ES-I3 (cell line): ENCODE results near the gene ST8SIA6.
A peak's percentile ranks its signal among the peaks of the same experiment; 100 is the strongest.
"Not testable (repeated sequence)": the region's sequence is repeated elsewhere in the genome, so short reads cannot be mapped to it uniquely, and the experiment has no call there.

Experiments used
- H3K36me3 ChIP-seq: 2 replicates; pipeline ENCODE4 v1.6.1; 2013; ENCODE audit warnings: mild to moderate bottlenecking, low read length, control low read depth, moderate library complexity; ENCODE audit not compliant: insufficient read depth
- H3K4me1 ChIP-seq: 2 replicates; pipeline ENCODE4 v1.6.1; 2013; ENCODE audit warnings: mild to moderate bottlenecking, control low read depth, low read length; ENCODE audit not compliant: insufficient read depth
- H3K9ac ChIP-seq: 2 replicates; pipeline ENCODE4 v1.6.1; 2013; ENCODE audit warnings: low read depth, mild to moderate bottlenecking, low read length, moderate library complexity
- H3K9me3 ChIP-seq: 2 replicates; pipeline ENCODE4 v1.6.1; 2013; ENCODE audit warnings: mild to moderate bottlenecking, low read length, moderate library complexity; ENCODE audit not compliant: control insufficient read depth, insufficient read depth

Gene ST8SIA6

DNA sequence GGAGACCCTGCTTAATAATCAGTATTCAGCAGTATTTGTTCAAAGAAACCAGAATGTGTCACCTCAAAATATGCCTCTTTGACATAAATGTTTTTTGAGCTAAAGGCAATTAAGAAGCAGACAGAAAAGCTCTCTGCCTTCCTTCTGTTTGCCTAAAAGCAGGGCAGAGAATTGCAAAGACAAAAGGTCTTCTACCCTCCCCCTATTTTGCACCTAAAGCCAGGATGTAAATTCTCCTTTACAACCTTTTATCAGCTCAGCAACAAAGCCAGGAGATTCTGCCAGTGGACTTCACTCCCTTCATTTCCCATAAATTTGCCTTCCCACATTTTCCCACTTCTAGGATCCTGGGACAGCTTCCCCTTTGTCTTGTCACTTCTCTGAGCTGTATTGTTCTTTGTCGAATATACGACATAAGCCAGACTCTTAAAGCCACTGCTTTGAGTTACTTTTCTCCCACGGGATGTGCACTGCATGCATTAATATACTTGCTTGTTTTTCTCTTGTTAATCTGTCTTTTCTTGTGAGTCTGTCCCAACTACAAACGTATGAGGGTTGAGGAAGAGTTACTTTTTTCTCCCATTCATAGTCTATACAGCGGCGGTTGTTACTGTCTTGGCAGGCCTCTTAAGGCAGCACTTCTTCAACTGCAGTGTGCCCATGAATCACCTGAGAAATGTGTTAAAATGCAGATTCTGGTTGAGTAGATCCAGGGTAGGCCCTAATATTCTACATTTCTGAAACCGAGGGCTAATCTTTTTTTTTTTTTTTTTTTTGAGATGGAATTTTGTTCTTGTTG lies 48.2 kb downstream of the ST8SIA6 start:
- Histone ChIP-seq H3K9ac (no peak overlapping the region), H3K36me3 (no peaks in the 10 kb centered on the region), H3K4me1 (peaks cover 20% of the 10 kb centered on the region), H3K9me3 (no peaks in the 10 kb centered on the region)

- H3K9me3 ChIP-seq: no peaks in the 10 kb centered on the region
Observed at GRCh38 chr10:17403161-17403560, 51.2 kb downstream of the ST8SIA6 start.

GRCh38 chr10:17402040-17402439 lies 52.4 kb downstream of the ST8SIA6 start:
- not testable (repeated sequence) for H3K9me3 ChIP-seq, H3K36me3 ChIP-seq, H3K9ac ChIP-seq

More at GRCh38 chr10:17403161-17403560, 51.2 kb downstream of the ST8SIA6 start:
- H3K9ac ChIP-seq: no peak overlapping the region
- peaks cover 20% of the 10 kb centered on the region for H3K4me1 ChIP-seq
- H3K36me3 ChIP-seq: no peaks in the 10 kb centered on the region

GRCh38 chr10:17396004-17396403 lies 58.4 kb downstream of the ST8SIA6 start:
- no peaks in the 10 kb centered on the region for H3K9me3 ChIP-seq
- no peaks in the 10 kb centered on the region for H3K4me1 ChIP-seq
- H3K9ac ChIP-seq: no peak overlapping the region
- no peaks in the 10 kb centered on the region for H3K36me3 ChIP-seq

More at GRCh38 chr10:17402040-17402439, 52.4 kb downstream of the ST8SIA6 start:
- peaks cover 20% of the 10 kb centered on the region for H3K4me1 ChIP-seq

GRCh38 chr10:17394854-17395253 lies 59.5 kb downstream of the ST8SIA6 start:
- Histone ChIP-seq H3K4me1 (no peaks in the 10 kb centered on the region), H3K9me3 (no peaks in the 10 kb centered on the region), H3K36me3 (no peaks in the 10 kb centered on the region), H3K9ac (no peak overlapping the region)

- no peaks in the 10 kb centered on the region for H3K4me1 ChIP-seq
Observed at GRCh38 chr10:17387861-17388503, 66.4 kb downstream of the ST8SIA6 start.

DNA sequence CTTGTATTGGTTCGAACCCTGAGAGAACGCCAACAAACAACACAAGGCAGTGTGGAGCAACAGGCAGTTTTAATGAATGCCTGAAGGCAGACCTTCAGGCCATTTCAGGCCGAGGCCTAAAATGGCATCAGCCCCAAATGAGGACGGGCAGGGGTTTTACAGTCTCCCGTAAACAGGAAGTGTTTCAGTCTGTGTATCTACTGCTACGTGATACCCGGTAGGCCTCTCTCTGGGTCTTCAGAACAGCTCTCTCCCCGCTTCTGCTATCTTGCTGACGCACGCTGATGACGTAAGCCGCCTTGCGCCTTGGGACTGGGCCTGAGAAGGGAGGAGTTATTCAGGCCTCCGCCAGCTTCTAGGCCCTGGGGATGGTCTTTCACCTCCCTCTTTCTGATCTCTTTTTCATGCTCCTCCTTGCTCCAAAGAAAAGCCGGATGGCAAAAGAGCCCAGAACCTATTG lies 67.7 kb downstream of the ST8SIA6 start:
- Histone ChIP-seq H3K9me3 (no peaks in the 10 kb centered on the region), H3K4me1 (no peaks in the 10 kb centered on the region), H3K9ac (peak overlapping the region; percentile 36; the same call in 1 of the 2 replicates), H3K36me3 (no peaks in the 10 kb centered on the region)

More at GRCh38 chr10:17387861-17388503, 66.4 kb downstream of the ST8SIA6 start:
- H3K9me3 ChIP-seq: no peaks in the 10 kb centered on the region
- H3K36me3 ChIP-seq: no peaks in the 10 kb centered on the region
- no peak overlapping the region for H3K9ac ChIP-seq

DNA sequence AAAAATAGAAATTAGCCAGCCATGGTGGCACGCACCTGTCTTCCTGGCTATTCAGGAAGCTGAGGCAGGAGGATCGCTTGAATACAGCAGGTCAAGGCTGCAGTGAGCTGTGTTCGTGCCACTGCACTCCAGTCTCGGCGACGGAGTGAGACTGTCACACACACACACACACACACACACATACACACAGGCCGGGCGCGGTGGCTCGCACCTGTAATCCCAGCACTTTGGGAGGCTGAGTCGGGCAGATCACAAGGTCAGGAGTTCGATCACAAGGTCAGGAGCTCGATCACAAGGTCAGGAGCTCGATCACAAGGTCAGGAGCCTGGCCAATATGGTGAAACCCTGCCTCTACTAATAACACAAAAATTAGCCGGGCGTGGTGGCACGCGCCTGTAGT lies 68.4 kb downstream of the ST8SIA6 start:
- H3K4me1 ChIP-seq: no peaks in the 10 kb centered on the region
- H3K36me3 ChIP-seq: no peaks in the 10 kb centered on the region
- no peak overlapping the region; the same call in 1 of the 2 replicates for H3K9ac ChIP-seq
- no peaks in the 10 kb centered on the region for H3K9me3 ChIP-seq

DNA sequence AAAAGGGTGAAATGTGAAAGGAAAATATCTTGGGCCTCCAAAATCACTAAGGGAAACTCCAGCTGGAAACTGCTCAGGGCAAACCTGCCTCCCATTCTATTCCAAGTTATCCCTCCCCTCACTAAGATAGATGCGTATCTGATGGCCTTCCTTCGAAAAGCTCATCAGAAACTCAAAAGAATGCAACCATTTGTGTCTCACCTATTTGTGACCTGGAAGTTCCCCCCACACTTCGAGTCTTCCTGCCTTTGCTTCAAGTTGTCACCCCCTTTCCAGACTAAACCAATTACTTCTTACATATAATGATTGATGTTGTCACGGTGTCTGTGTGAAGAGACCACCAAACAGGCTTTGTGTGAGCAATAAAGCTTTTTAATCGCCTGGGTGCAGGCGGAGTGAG lies 69.3 kb downstream of the ST8SIA6 start:
- Histone ChIP-seq H3K36me3 (no peaks in the 10 kb centered on the region), H3K9me3 (no peaks in the 10 kb centered on the region), H3K4me1 (peaks cover 2% of the 10 kb centered on the region; the same call in 1 of the 2 replicates), H3K9ac (no peak overlapping the region)

- Histone ChIP-seq H3K4me1 (peaks cover 5% of the 10 kb centered on the region; the same call in 1 of the 2 replicates), H3K9ac (no peak overlapping the region)
Observed at GRCh38 chr10:17383801-17384555, 70.4 kb downstream of the ST8SIA6 start.

DNA sequence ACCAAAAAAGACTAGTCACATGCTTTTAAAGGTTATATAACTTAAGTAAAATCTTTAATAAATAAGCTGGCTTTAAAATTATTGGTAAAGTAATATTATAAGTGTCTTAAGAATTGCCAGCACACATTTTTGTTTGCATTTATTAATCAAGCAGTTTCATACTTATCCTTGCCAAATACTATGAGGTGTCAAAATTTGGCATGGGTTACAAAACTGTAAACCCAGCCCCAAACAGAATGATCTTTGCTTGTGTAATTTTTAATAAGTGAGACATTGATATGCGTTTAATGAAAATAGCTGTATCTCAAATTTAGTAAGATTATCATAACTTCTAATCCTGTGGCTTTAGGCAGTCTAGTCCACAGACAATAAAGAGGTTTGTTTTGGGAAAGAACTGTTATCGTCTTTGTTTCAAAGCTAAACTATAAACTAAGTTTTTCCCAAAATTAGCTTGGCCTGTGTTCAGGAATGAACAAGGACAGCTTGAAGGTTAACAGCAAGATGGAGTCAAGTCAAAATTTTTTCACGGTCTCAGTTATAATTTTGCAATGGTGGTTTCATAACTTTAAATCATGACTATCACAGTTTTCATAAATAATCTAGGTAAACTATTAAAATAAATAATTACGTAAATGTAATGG lies 72.8 kb downstream of the ST8SIA6 start:
- no peak overlapping the region for H3K9ac ChIP-seq
- H3K9me3 ChIP-seq: no peaks in the 10 kb centered on the region
- H3K4me1 ChIP-seq: peaks cover 5% of the 10 kb centered on the region; the same call in 1 of the 2 replicates
- H3K36me3 ChIP-seq: no peaks in the 10 kb centered on the region

More at GRCh38 chr10:17383801-17384555, 70.4 kb downstream of the ST8SIA6 start:
- H3K36me3 ChIP-seq: no peaks in the 10 kb centered on the region
- H3K9me3 ChIP-seq: no peaks in the 10 kb centered on the region

- H3K36me3 ChIP-seq: no peaks in the 10 kb centered on the region
- H3K9me3 ChIP-seq: no peaks in the 10 kb centered on the region
- no peak overlapping the region for H3K9ac ChIP-seq
- peaks cover 5% of the 10 kb centered on the region; the same call in 1 of the 2 replicates for H3K4me1 ChIP-seq
Observed at GRCh38 chr10:17380888-17381287, 73.5 kb downstream of the ST8SIA6 start.

- no peak overlapping the region for H3K9ac ChIP-seq
- no peaks in the 10 kb centered on the region for H3K9me3 ChIP-seq
- H3K36me3 ChIP-seq: no peaks in the 10 kb centered on the region
- peaks cover 5% of the 10 kb centered on the region; the same call in 1 of the 2 replicates for H3K4me1 ChIP-seq
Observed at GRCh38 chr10:17380016-17380415, 74.4 kb downstream of the ST8SIA6 start.
